Trophoblast cell (in vitro differentiated cells and primary cell): ENCODE results near the gene CDKL4.
A peak's percentile ranks its signal among the peaks of the same experiment; 100 is the strongest.
"Not testable (repeated sequence)": the region's sequence is repeated elsewhere in the genome, so short reads cannot be mapped to it uniquely, and the experiment has no call there.

Source experiments
- DNase-seq, 2 donors: peaks; one replicate each; pipeline ENCODE4 v3.0.0-alpha.2; 2016
- H2AFZ ChIP-seq: 2 replicates; pipeline ENCODE4 v1.6.1; 2013; ENCODE audit warnings: low read length, moderate library complexity, mild to moderate bottlenecking; ENCODE audit not compliant: insufficient read depth, poor library complexity
- H2AK5ac ChIP-seq: 2 replicates; pipeline ENCODE4 v1.6.1; 2013; ENCODE audit warnings: mild to moderate bottlenecking, low read length
- H2BK120ac ChIP-seq: 2 replicates; pipeline ENCODE4 v1.6.1; 2013; ENCODE audit warnings: low read length, mild to moderate bottlenecking, moderate library complexity; ENCODE audit not compliant: insufficient read depth, poor library complexity
- H2BK12ac ChIP-seq: 2 replicates; pipeline ENCODE4 v1.6.1; 2013; ENCODE audit warnings: mild to moderate bottlenecking, low read length, moderate library complexity
- H2BK5ac ChIP-seq: 2 replicates; pipeline ENCODE4 v1.6.1; 2013; ENCODE audit warnings: low read length, low read depth, moderate library complexity, mild to moderate bottlenecking; ENCODE audit not compliant: poor library complexity
- H3K14ac ChIP-seq: 2 replicates; pipeline ENCODE4 v1.6.1; 2013; ENCODE audit warnings: mild to moderate bottlenecking, low read length
- H3K18ac ChIP-seq: 2 replicates; pipeline ENCODE4 v1.6.1; 2013; ENCODE audit warnings: mild to moderate bottlenecking, low read length
- H3K23ac ChIP-seq: 2 replicates; pipeline ENCODE4 v1.6.1; 2013; ENCODE audit warnings: low read length
- H3K27ac ChIP-seq: 2 replicates; pipeline ENCODE4 v1.5.1; 2013; ENCODE audit warnings: low read depth, mild to moderate bottlenecking, inconsistent platforms, low read length, moderate library complexity
- H3K27me3 ChIP-seq: 2 replicates; pipeline ENCODE4 v1.6.1; 2013; ENCODE audit warnings: inconsistent platforms, mild to moderate bottlenecking, low read length, moderate library complexity; ENCODE audit not compliant: insufficient read depth
- H3K36me3 ChIP-seq, 2 experiments: 1 replicate in 1 of 2; 2 replicates in 1 of 2; pipeline ENCODE4 v1.6.1; 2013; ENCODE audit warnings: low read length in 2 of 2, mild to moderate bottlenecking in 2 of 2, moderate library complexity in 1 of 2; ENCODE audit not compliant: insufficient read depth in 2 of 2, control insufficient read depth in 1 of 2
- H3K4ac ChIP-seq: 2 replicates; pipeline ENCODE4 v1.6.1; 2013; ENCODE audit warnings: low read depth, mild to moderate bottlenecking, low read length, moderate library complexity
- H3K4me1 ChIP-seq, 2 experiments: 1 replicate in 1 of 2; 2 replicates in 1 of 2; pipeline ENCODE4 v1.6.1; 2013; ENCODE audit warnings: low read length in 2 of 2, mild to moderate bottlenecking in 2 of 2, moderate library complexity in 1 of 2; ENCODE audit not compliant: insufficient read depth in 2 of 2, control insufficient read depth in 1 of 2
- H3K4me2 ChIP-seq: 2 replicates; pipeline ENCODE4 v1.6.1; 2013; ENCODE audit warnings: inconsistent platforms, mild to moderate bottlenecking, low read length, moderate library complexity
- H3K4me3 ChIP-seq: 2 replicates; pipeline ENCODE4 v1.5.1; 2013; ENCODE audit warnings: mild to moderate bottlenecking, low read depth, low read length, inconsistent platforms
- H3K79me1 ChIP-seq: one replicate; pipeline ENCODE4 v1.6.1; 2013; ENCODE audit warnings: low read length
- H3K79me2 ChIP-seq: 2 replicates; pipeline ENCODE4 v1.6.1; 2013; ENCODE audit warnings: low read length, mild to moderate bottlenecking; ENCODE audit not compliant: control insufficient read depth, insufficient read depth, poor library complexity
- H3K9ac ChIP-seq: 2 replicates; pipeline ENCODE4 v1.6.1; 2013; ENCODE audit warnings: mild to moderate bottlenecking, low read length
- H3K9me3 ChIP-seq: 2 replicates; pipeline ENCODE4 v1.6.1; 2013; ENCODE audit warnings: low read depth, mild to moderate bottlenecking, control low read depth, inconsistent platforms, low read length; ENCODE audit not compliant: insufficient read depth
- H4K12ac ChIP-seq: 2 replicates; pipeline ENCODE4 v1.6.1; 2013; ENCODE audit warnings: low read depth, mild to moderate bottlenecking, low read length, moderate library complexity
- H4K8ac ChIP-seq: 2 replicates; pipeline ENCODE4 v1.6.1; 2013; ENCODE audit warnings: low read depth, mild to moderate bottlenecking, low read length, moderate library complexity
- H4K91ac ChIP-seq: one replicate; pipeline ENCODE4 v1.6.1; 2013; ENCODE audit warnings: low read depth, mild to moderate bottlenecking, low read length, moderate library complexity
- WGBS: extraction: QIAGEN DNeasy Blood & Tissue Kit; methylation state at CpG from one replicate; pipeline ENCODE4 v1.1.7; 2013; ENCODE audit warnings: missing lambda C conversion rate; ENCODE audit not compliant: insufficient read length, insufficient coverage; ENCODE audit errors: extremely low coverage; 5-methylcytosine and 5-hydroxymethylcytosine counted together

CDKL4 gene

DNA sequence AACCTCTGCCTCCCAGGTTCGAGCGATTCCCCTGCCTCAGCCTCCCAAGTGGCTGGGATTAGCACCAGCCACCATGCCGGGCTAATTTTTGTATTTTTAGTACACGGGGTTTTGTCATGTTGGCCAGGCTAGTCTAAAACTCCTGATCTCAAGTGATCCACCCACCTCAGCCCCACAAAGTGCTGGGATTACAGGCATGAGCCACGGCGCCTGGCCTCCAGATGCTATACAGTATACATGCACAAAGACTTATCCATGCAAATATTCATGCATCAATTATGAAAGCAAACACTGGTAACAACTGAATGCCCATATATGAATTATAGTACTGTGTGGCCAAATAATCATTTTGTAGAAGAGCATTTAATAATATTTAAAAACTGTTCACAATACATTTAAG lies 86.9 kb downstream of the CDKL4 start:
- Histone ChIP-seq H3K27me3 (no peaks in the 10 kb centered on the region), H2AFZ (no peak overlapping the region), H3K27ac (no peak overlapping the region), H4K91ac (no peak overlapping the region), H3K23ac (no peak overlapping the region), H2BK120ac (peak overlapping the region; percentile 22), H3K9ac (no peak overlapping the region), H3K18ac (no peak overlapping the region), H2AK5ac (no peak overlapping the region), H4K8ac (no peak overlapping the region), H3K9me3 (no peaks in the 10 kb centered on the region), H3K4me1 (no peaks in the 10 kb centered on the region), H3K14ac (no peak overlapping the region), H3K4me2 (no peak overlapping the region), H3K79me1 (no peaks in the 10 kb centered on the region), H3K79me2 (no peaks in the 10 kb centered on the region), H3K4ac (no peak overlapping the region), H2BK5ac (no peak overlapping the region), H3K36me3 (peaks cover 0 to 1% of the 10 kb centered on the region in 2 experiments), H3K4me3 (no peak overlapping the region), H4K12ac (no peak overlapping the region), H2BK12ac (no peak overlapping the region)
- no CpG with 5 or more reads among the region's 6 CpGs for WGBS
- no peak for DNase-seq

DNA sequence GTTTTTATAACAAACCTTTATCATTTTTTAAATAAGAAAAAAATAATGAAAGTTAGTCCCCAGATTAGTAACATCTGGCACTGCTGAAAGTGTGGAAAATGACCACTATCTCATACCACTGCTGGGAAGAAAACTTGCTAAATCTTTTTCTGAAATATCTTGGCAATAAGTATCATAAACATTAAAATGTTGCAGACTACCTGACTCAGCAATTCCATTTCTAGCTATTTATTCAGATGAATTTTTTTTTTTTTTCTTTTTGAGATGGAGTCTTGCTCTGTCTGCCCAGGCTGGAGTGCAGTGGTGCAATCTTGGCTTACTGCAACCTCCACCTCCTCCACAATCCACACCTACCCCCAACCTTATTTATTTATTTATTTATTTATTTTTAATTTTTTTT lies 87.7 kb downstream of the CDKL4 start:
- H2BK120ac ChIP-seq = no peak overlapping the region
- H3K4me2 ChIP-seq = no peak overlapping the region
- no peak overlapping the region for H4K8ac ChIP-seq
- H3K36me3 ChIP-seq = peaks cover 0 to 1% of the 10 kb centered on the region in 2 experiments
- no peak overlapping the region for H3K27ac ChIP-seq
- no peak overlapping the region for H3K18ac ChIP-seq
- H2AFZ ChIP-seq = no peak overlapping the region
- H3K4me1 ChIP-seq = no peaks in the 10 kb centered on the region
- no peak overlapping the region for H2AK5ac ChIP-seq
- H3K23ac ChIP-seq = no peak overlapping the region
- no peak overlapping the region for H3K4ac ChIP-seq
- no peak overlapping the region for H3K14ac ChIP-seq
- no peaks in the 10 kb centered on the region for H3K79me2 ChIP-seq
- no peak overlapping the region for H2BK5ac ChIP-seq
- H4K91ac ChIP-seq = no peak overlapping the region
- H3K27me3 ChIP-seq = no peaks in the 10 kb centered on the region
- H3K4me3 ChIP-seq = no peak overlapping the region
- no peak overlapping the region for H4K12ac ChIP-seq
- no peaks in the 10 kb centered on the region for H3K9me3 ChIP-seq
- no peak for DNase-seq
- H3K79me1 ChIP-seq = no peaks in the 10 kb centered on the region
- no peak overlapping the region for H3K9ac ChIP-seq
- no peak overlapping the region for H2BK12ac ChIP-seq

DNA sequence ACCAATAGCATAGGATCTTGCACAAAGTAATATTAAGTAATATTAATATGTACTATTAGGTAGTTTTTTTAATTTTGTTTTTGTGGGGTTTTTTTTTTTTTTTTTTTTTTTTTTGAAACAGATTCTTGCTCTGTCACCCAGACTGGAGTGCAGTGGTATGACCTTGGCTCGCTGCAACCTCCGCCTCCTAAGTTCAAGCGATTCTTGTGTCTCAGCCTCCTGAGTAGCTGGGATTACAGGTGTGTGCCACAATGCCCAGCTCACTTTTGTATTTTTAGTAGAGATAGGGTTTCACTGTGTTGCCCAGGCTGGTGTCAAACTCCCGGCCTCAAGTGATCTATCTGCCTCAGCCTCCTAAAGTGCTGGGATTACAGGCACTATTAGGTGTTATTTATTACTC lies 88.2 kb downstream of the CDKL4 start:
- not testable (repeated sequence) for DNase-seq, H3K4me1 ChIP-seq, H3K79me1 ChIP-seq, H3K79me2 ChIP-seq, H2BK12ac ChIP-seq, H3K23ac ChIP-seq, H4K12ac ChIP-seq, H3K18ac ChIP-seq, H2BK5ac ChIP-seq, H3K14ac ChIP-seq, H3K9ac ChIP-seq, H4K8ac ChIP-seq, H2BK120ac ChIP-seq, H3K27me3 ChIP-seq, H3K9me3 ChIP-seq, H3K4me3 ChIP-seq, H3K4me2 ChIP-seq, H3K27ac ChIP-seq, H4K91ac ChIP-seq, H3K4ac ChIP-seq, H2AFZ ChIP-seq, H2AK5ac ChIP-seq, H3K36me3 ChIP-seq
- WGBS = no CpG with 5 or more reads among the region's 4 CpGs

DNA sequence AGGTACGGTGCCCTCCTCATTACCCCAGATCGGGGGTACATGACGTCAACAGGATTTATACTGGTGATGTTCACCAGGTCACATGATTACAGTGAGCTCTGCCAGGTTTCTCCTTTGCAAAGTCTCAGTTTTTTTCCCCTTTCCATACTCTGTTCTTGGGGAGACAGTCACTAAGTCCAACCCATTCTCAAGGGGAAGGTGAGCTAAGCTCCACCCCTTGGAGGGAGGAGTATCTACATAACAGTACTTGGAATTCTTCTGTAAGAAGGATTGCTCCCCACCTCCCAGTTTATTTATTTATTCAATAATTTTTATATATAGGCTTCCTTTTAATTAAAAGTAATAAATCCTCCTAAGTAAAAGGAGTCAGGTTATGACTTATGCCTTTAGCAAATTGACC lies 88.8 kb downstream of the CDKL4 start:
- H4K12ac ChIP-seq = no peak overlapping the region
- no peak overlapping the region for H2BK12ac ChIP-seq
- H4K91ac ChIP-seq = no peak overlapping the region
- no peak overlapping the region for H3K14ac ChIP-seq
- H2AFZ ChIP-seq = no peak overlapping the region
- no peaks in the 10 kb centered on the region for H3K27me3 ChIP-seq
- H3K9me3 ChIP-seq = no peaks in the 10 kb centered on the region
- H2BK120ac ChIP-seq = no peak overlapping the region
- H3K4me2 ChIP-seq = no peak overlapping the region
- no peak for DNase-seq
- H2AK5ac ChIP-seq = no peak overlapping the region
- no peak overlapping the region for H3K23ac ChIP-seq
- H3K4me1 ChIP-seq = no peaks in the 10 kb centered on the region
- no peak overlapping the region for H3K9ac ChIP-seq
- H3K18ac ChIP-seq = no peak overlapping the region
- peaks cover 0 to 1% of the 10 kb centered on the region in 2 experiments for H3K36me3 ChIP-seq
- H4K8ac ChIP-seq = no peak overlapping the region
- no peaks in the 10 kb centered on the region for H3K79me2 ChIP-seq
- no peak overlapping the region for H3K4ac ChIP-seq
- no peaks in the 10 kb centered on the region for H3K79me1 ChIP-seq
- no peak overlapping the region for H3K4me3 ChIP-seq
- H3K27ac ChIP-seq = no peak overlapping the region
- no CpG with 5 or more reads among the region's 3 CpGs for WGBS
- no peak overlapping the region for H2BK5ac ChIP-seq
